Tibial nerve (tissue), 4 donors: Measurements from ENCODE around the gene PDE6D. TPM values are rescaled to one million over a fixed set of nuclear protein-coding genes. Genes with fewer than 3 reads are reported as not detected.

ENCODE experiments used
- DNase-seq, 2 donors: peaks; one replicate each; pipeline ENCODE4 v3.0.0-alpha.2; 2019; ENCODE audit warnings: low spot score in 2 of 2
- H3K27ac ChIP-seq, 4 donors: fragments of 200-600 bp; sonication (generic) in 3 of 4; one replicate each; pipeline ENCODE4 v1.5.1; 2017 to 2019; ENCODE audit warnings: mild to moderate bottlenecking in 1 of 4
- H3K27me3 ChIP-seq, 2 donors: fragments of 200-600 bp; sonication (generic) in 1 of 2; one replicate each; pipeline versions ENCODE4 v1.5.1 to v1.6.0; 2017 to 2019
- H3K36me3 ChIP-seq, 3 donors: fragments of 200-600 bp; sonication (generic); one replicate each; pipeline ENCODE4 v1.5.1; 2018 to 2019
- H3K4me1 ChIP-seq, 4 donors: fragments of 200-600 bp; sonication (generic) in 3 of 4; one replicate each; pipeline ENCODE4 v1.5.1; 2017 to 2019
- H3K4me3 ChIP-seq, 4 donors: fragments of 200-600 bp; sonication (generic) in 3 of 4; one replicate each; pipeline ENCODE4 v1.5.1; 2017 to 2019; ENCODE audit warnings: mild to moderate bottlenecking in 1 of 4, moderate library complexity in 1 of 4
- H3K9me3 ChIP-seq, 4 donors: fragments of 200-600 bp; sonication (generic) in 3 of 4; one replicate each; pipeline ENCODE4 v1.5.1; 2017 to 2019
- EP300 ChIP-seq, 2 donors: sonication (generic); formaldehyde crosslinking; IDR thresholded peaks; one replicate each; pipeline ENCODE4 v1.6.1; 2017; ENCODE audit warnings: antibody characterized with exemption in 2 of 2, mild to moderate bottlenecking in 1 of 2
- POLR2A ChIP-seq, 2 donors: fragments of 450-650 bp; IDR thresholded peaks; one replicate each; pipeline ENCODE4 v1.6.1; 2017; ENCODE audit warnings: antibody characterized with exemption in 2 of 2, mild to moderate bottlenecking in 2 of 2, moderate library complexity in 2 of 2
- WGBS, 2 donors: methylation state at CpG; one replicate each; pipeline ENCODE4 v1.1.5; 2018; 5-methylcytosine and 5-hydroxymethylcytosine counted together
- total RNA-seq, 4 donors: library from RNA; depleted of rRNA; stranded (reverse); fragments of >200 nt; gene quantifications; one replicate each; pipeline ENCODE4 v1.1.0, GENCODE V29; 2016
- TF ChIP-seq, protein P1 (sequence below), 5 experiments: fragments of 200-600 bp in 3 of 5; fragments of 450-650 bp in 2 of 5; sonication (generic) in 3 of 5; IDR thresholded peaks; one replicate each; pipeline ENCODE4 v1.5.1; 2016 to 2019; ENCODE audit warnings: antibody characterized with exemption in 5 of 5, mild to moderate bottlenecking in 3 of 5, moderate library complexity in 2 of 5

The PDE6D gene
- total RNA-seq, 4 donors from 2014 or later = 18.6 to 30.8 (median 26.6) TPM

DNA sequence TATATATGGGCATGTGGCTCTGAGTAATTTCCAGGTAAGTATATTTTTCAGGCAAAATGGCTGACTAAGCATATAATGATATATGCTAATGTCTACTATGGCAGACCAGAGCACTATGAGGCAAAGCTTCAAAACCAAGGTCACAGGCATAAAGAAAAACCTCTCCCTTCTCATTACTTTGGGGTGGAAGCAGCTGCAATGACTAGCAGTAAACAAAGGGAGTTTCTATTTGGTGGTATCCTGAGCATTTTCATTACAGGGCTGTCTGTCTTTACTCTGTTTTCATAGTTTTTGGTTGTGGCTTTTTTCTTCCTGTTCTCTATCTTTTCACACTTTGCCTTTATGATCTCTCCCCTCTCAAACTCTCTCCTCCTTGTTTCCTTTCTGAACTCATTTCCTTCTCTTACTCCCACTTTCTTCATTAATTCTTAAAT lies 15.6 kb downstream of the PDE6D start:
- no peaks in the 10 kb centered on the region for H3K36me3 ChIP-seq
- TF ChIP-seq POLR2A (IDR thresholded peaks at IDR 0.05) (no peak), EP300 (IDR thresholded peaks at IDR 0.05) (no peak)
- TF ChIP-seq, protein P1, sequence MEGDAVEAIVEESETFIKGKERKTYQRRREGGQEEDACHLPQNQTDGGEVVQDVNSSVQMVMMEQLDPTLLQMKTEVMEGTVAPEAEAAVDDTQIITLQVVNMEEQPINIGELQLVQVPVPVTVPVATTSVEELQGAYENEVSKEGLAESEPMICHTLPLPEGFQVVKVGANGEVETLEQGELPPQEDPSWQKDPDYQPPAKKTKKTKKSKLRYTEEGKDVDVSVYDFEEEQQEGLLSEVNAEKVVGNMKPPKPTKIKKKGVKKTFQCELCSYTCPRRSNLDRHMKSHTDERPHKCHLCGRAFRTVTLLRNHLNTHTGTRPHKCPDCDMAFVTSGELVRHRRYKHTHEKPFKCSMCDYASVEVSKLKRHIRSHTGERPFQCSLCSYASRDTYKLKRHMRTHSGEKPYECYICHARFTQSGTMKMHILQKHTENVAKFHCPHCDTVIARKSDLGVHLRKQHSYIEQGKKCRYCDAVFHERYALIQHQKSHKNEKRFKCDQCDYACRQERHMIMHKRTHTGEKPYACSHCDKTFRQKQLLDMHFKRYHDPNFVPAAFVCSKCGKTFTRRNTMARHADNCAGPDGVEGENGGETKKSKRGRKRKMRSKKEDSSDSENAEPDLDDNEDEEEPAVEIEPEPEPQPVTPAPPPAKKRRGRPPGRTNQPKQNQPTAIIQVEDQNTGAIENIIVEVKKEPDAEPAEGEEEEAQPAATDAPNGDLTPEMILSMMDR (IDR thresholded peaks at IDR 0.05) = no peak
- DNase-seq = no peak
- no peaks in the 10 kb centered on the region for H3K27me3 ChIP-seq
- H3K9me3 ChIP-seq = no peaks in the 10 kb centered on the region
- H3K4me3 ChIP-seq = no peak overlapping the region
- H3K27ac ChIP-seq = no peak overlapping the region
- H3K4me1 ChIP-seq = no peaks in the 10 kb centered on the region

DNA sequence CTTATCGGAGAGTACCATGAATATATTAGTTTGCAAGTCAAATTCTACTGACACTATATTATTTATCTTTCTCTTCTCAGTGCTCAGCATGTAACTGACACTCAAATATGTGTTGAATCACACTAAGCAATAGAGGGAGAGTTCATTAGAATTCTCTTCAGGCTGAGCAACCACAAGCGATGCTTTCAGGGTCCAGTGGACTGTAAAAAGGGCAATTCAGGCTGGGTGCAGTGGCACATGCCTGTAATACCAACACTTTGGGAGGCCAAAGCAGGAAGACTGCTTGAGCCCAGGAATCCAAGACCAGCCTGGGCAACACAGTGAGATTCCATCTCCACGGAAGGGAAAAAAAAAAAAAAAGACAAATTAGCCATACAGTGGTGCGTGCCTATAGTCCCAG lies 16.3 kb downstream of the PDE6D start:
- no peaks in the 10 kb centered on the region for H3K27me3 ChIP-seq
- no peaks in the 10 kb centered on the region for H3K9me3 ChIP-seq
- no peak overlapping the region for H3K4me3 ChIP-seq
- no peak for DNase-seq
- no peaks in the 10 kb centered on the region for H3K4me1 ChIP-seq
- H3K36me3 ChIP-seq = no peaks in the 10 kb centered on the region
- H3K27ac ChIP-seq = no peak overlapping the region
- 65 to 66% methylated on average over 4 of the region's 4 CpGs for WGBS, 2 donors
- TF ChIP-seq POLR2A (IDR thresholded peaks at IDR 0.05) (no peak), EP300 (IDR thresholded peaks at IDR 0.05) (no peak)
- TF ChIP-seq, protein P1 (IDR thresholded peaks at IDR 0.05) = no peak

DNA sequence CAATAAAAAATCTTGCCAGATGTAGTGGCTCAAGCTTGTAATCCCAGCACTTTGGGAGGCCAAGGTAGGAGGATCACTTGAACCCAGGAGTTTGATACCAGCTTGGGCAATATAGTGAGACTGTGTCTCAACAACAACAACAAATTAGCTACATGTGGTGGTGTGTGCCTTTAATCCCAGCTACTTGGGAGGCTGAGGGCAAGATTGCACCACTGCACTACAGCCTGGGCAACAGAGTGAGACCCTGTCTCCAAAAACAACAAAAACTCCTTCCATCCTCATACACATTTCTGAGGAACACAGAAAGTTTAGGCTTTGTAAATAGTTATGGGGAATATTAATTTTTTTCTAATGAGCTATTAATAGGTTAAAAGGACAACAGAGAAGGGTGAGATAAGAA lies 17.0 kb downstream of the PDE6D start:
- DNase-seq = no peak
- Histone ChIP-seq H3K27me3 (no peaks in the 10 kb centered on the region), H3K36me3 (no peaks in the 10 kb centered on the region), H3K27ac (no peak overlapping the region), H3K4me3 (no peak overlapping the region), H3K4me1 (no peaks in the 10 kb centered on the region), H3K9me3 (no peaks in the 10 kb centered on the region)
- TF ChIP-seq EP300 (IDR thresholded peaks at IDR 0.05) = no peak
- no peak for TF ChIP-seq POLR2A (IDR thresholded peaks at IDR 0.05)
- TF ChIP-seq, protein P1 (IDR thresholded peaks at IDR 0.05) = no peak

DNA sequence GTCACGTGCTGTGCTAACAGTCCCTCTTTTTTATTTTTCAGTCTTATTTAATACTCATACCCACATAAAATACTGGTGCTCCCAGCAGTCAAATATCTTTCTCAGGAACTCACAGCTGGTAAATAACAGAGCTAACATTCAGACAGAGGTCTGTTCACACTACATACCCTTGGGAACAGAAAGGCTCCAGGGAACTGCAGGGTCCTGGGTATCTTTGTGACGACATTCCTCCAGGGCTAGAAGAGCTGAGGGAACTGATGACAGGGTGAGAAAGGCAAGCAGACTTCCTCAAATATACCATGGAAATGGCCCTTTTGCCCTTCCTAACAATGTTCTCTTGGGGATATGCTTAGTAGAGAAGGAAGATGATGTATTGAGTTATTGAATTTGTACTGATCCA lies 19.3 kb downstream of the PDE6D start:
- H3K9me3 ChIP-seq = no peaks in the 10 kb centered on the region
- no peak for TF ChIP-seq EP300 (IDR thresholded peaks at IDR 0.05)
- TF ChIP-seq, protein P1 (IDR thresholded peaks at IDR 0.05) = no peak
- TF ChIP-seq POLR2A (IDR thresholded peaks at IDR 0.05) = no peak
- no peaks in the 10 kb centered on the region for H3K27me3 ChIP-seq
- DNase-seq = no peak
- H3K4me1 ChIP-seq = no peaks in the 10 kb centered on the region
- WGBS, 2 donors = 58 to 65% methylated on average over 2 of the region's 2 CpGs
- no peak overlapping the region for H3K27ac ChIP-seq
- H3K4me3 ChIP-seq = no peak overlapping the region
- H3K36me3 ChIP-seq = no peaks in the 10 kb centered on the region

DNA sequence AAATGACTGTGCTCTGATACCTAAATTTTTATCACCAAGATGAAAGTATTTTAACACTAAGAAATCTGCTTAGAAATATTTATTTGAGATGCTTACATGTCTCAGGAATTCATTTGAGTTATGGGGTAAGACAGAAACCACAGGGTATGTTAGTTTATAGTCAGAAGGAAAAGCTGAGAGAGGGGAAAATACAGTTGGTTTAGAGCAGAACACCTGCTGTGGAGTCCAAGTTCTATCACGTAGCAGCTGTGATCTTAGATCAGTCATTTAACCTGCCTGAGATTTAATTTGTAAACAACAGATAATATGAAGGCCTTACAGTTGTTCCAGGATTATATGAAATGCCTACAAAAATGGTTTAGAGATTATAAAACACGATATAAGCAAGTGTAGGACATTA lies 29.0 kb downstream of the PDE6D start:
- Histone ChIP-seq H3K36me3 (no peaks in the 10 kb centered on the region), H3K9me3 (no peaks in the 10 kb centered on the region), H3K4me1 (no peaks in the 10 kb centered on the region), H3K27me3 (no peaks in the 10 kb centered on the region), H3K27ac (no peak overlapping the region), H3K4me3 (no peak overlapping the region)
- DNase-seq = no peak
- TF ChIP-seq POLR2A (IDR thresholded peaks at IDR 0.05) (no peak), EP300 (IDR thresholded peaks at IDR 0.05) (no peak)
- TF ChIP-seq, protein P1 (IDR thresholded peaks at IDR 0.05) = no peak
- WGBS, 2 donors = 89% methylated on average over 2 of the region's 2 CpGs
